Measurements from ENCODE around the gene GPR68.

DNA sequence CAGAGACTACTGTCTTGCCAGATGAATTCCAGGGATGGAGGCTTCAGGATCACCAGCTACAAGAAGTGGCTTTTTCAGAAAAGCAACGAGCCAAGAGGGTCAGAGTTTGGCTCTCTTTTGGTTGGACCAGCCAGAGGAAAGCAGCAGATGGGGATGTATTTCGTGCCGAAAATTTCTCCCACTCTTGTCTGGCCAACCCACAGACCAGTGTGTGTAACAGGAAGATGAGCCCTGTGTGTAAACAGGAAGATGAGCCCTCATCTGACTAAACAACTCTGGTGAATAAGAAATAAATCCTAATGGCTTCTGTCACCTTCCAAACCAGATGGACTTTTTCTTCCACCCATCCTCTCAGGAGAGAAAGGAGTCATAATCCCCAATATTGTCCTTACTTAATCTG is 13.1 kb downstream of the GPR68 start:
- TF ChIP-seq, protein P1, sequence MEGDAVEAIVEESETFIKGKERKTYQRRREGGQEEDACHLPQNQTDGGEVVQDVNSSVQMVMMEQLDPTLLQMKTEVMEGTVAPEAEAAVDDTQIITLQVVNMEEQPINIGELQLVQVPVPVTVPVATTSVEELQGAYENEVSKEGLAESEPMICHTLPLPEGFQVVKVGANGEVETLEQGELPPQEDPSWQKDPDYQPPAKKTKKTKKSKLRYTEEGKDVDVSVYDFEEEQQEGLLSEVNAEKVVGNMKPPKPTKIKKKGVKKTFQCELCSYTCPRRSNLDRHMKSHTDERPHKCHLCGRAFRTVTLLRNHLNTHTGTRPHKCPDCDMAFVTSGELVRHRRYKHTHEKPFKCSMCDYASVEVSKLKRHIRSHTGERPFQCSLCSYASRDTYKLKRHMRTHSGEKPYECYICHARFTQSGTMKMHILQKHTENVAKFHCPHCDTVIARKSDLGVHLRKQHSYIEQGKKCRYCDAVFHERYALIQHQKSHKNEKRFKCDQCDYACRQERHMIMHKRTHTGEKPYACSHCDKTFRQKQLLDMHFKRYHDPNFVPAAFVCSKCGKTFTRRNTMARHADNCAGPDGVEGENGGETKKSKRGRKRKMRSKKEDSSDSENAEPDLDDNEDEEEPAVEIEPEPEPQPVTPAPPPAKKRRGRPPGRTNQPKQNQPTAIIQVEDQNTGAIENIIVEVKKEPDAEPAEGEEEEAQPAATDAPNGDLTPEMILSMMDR (IDR thresholded peaks at IDR 0.05; ENCODE audit: low read depth, low read length) = no peak
- TF ChIP-seq EZH2phosphoT487 (IDR thresholded peaks at IDR 0.05; ENCODE audit: low read depth) = no peak

Measured in OCI-LY3 (cell line).